ENCODE measurements around the gene MCRS1.

DNA sequence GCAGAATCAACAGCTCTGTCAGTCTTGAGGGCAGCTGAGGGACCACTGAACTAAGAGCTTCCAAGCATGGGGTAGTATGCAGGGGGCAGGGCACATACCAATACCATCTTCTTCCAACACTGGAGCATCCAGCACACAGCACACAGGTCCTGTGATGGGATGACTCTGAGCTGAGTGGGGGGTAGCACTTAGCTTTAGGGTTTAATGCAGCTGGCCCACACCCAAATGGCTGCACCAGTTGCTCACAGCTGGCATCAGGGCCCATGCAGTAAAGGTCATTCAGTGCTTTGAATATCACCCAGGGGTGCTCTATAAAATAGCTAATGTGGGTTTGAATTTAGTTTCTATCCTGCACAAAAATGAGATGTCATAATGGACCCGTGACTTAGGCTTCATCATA, 35.8 kb upstream of the MCRS1 start:
- TF ChIP-seq, protein P1, sequence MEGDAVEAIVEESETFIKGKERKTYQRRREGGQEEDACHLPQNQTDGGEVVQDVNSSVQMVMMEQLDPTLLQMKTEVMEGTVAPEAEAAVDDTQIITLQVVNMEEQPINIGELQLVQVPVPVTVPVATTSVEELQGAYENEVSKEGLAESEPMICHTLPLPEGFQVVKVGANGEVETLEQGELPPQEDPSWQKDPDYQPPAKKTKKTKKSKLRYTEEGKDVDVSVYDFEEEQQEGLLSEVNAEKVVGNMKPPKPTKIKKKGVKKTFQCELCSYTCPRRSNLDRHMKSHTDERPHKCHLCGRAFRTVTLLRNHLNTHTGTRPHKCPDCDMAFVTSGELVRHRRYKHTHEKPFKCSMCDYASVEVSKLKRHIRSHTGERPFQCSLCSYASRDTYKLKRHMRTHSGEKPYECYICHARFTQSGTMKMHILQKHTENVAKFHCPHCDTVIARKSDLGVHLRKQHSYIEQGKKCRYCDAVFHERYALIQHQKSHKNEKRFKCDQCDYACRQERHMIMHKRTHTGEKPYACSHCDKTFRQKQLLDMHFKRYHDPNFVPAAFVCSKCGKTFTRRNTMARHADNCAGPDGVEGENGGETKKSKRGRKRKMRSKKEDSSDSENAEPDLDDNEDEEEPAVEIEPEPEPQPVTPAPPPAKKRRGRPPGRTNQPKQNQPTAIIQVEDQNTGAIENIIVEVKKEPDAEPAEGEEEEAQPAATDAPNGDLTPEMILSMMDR (IDR thresholded peaks at IDR 0.05), result no peak
- TF ChIP-seq POLR2A (IDR thresholded peaks at IDR 0.05), result no peak

All from thyroid gland (tissue), 4 donors.